Ishikawa (cell line): ENCODE measurements around the gene B4GALNT3.

Experiments used
- CEBPB ChIP-seq: IDR thresholded peaks from 2 replicates; pipeline ENCODE4 v1.6.1; 2012
- CREB1 ChIP-seq: IDR thresholded peaks from 2 replicates; pipeline ENCODE4 v1.6.1; 2012; ENCODE audit warnings: low read depth
- EGR1 ChIP-seq: IDR thresholded peaks from 2 replicates; pipeline ENCODE4 v1.6.1; 2012
- EP300 ChIP-seq: IDR thresholded peaks from 2 replicates; pipeline ENCODE4 v1.6.1; 2012; ENCODE audit warnings: borderline replicate concordance
- FOXM1 ChIP-seq: IDR thresholded peaks from 2 replicates; pipeline ENCODE4 v1.6.1; 2012; ENCODE audit warnings: low read depth, borderline replicate concordance
- NFIC ChIP-seq: IDR thresholded peaks from 2 replicates; pipeline ENCODE4 v1.6.1; 2012
- RAD21 ChIP-seq: IDR thresholded peaks from 2 replicates; pipeline ENCODE4 v1.6.1; 2012; ENCODE audit warnings: low read depth
- TAF1 ChIP-seq: IDR thresholded peaks from 2 replicates; pipeline ENCODE4 v1.6.1; 2012; ENCODE audit warnings: low read depth, mild to moderate bottlenecking
- TCF12 ChIP-seq: IDR thresholded peaks from 2 replicates; pipeline ENCODE4 v1.6.1; 2012; ENCODE audit warnings: low read depth
- TEAD4 ChIP-seq: IDR thresholded peaks from 2 replicates; pipeline ENCODE4 v1.6.1; 2012
- YY1 ChIP-seq: IDR thresholded peaks from 2 replicates; pipeline ENCODE4 v1.6.1; 2012; ENCODE audit warnings: low read depth
- ZBTB7A ChIP-seq: IDR thresholded peaks from 2 replicates; pipeline ENCODE4 v1.6.1; 2012; ENCODE audit warnings: low read depth
- TF ChIP-seq, protein P1 (sequence below): IDR thresholded peaks from 2 replicates; pipeline ENCODE4 v1.6.1; 2012
- TF ChIP-seq, protein P2 (sequence below): IDR thresholded peaks from 2 replicates; pipeline ENCODE4 v1.6.1; 2012
- TF ChIP-seq, protein P3 (sequence below): IDR thresholded peaks from 2 replicates; pipeline ENCODE4 v1.6.1; 2012; ENCODE audit warnings: low read depth, mild to moderate bottlenecking

The B4GALNT3 gene

DNA sequence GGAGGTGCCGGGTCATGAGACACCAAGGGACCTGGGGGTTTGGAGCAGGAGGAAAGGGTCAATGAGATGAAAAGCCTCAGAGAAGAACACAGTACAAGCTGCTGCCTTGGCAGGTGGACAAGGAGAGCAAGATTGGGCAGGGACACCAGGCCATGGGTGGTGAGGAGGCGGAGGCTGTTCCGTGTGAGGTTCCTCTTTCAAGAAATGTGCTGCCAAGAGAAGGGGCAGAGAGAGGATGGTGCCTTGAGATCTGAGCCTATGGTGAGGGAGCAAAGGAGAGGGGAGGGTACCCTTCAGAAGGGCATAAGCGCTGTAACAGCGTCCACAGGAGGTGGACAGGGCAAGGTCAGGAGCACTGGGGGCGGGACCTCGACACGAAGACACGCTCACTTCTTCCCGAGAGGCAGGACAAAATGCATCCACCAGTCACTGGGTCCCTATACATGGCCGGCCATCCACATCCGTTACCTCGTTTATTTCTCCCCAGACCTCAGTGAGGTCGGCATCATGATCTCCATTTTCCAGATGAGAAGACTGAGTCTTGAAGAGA lies 100.2 kb downstream of the B4GALNT3 start:
- TF ChIP-seq, protein P1, sequence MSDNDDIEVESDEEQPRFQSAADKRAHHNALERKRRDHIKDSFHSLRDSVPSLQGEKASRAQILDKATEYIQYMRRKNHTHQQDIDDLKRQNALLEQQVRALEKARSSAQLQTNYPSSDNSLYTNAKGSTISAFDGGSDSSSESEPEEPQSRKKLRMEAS, result no peak
- TF ChIP-seq, protein P2, sequence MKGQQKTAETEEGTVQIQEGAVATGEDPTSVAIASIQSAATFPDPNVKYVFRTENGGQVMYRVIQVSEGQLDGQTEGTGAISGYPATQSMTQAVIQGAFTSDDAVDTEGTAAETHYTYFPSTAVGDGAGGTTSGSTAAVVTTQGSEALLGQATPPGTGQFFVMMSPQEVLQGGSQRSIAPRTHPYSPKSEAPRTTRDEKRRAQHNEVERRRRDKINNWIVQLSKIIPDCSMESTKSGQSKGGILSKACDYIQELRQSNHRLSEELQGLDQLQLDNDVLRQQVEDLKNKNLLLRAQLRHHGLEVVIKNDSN, result no peak
- no peak for TF ChIP-seq ZBTB7A
- no peak for TF ChIP-seq YY1
- TF ChIP-seq CREB1, result no peak
- TF ChIP-seq RAD21, result no peak
- TF ChIP-seq, protein P3, sequence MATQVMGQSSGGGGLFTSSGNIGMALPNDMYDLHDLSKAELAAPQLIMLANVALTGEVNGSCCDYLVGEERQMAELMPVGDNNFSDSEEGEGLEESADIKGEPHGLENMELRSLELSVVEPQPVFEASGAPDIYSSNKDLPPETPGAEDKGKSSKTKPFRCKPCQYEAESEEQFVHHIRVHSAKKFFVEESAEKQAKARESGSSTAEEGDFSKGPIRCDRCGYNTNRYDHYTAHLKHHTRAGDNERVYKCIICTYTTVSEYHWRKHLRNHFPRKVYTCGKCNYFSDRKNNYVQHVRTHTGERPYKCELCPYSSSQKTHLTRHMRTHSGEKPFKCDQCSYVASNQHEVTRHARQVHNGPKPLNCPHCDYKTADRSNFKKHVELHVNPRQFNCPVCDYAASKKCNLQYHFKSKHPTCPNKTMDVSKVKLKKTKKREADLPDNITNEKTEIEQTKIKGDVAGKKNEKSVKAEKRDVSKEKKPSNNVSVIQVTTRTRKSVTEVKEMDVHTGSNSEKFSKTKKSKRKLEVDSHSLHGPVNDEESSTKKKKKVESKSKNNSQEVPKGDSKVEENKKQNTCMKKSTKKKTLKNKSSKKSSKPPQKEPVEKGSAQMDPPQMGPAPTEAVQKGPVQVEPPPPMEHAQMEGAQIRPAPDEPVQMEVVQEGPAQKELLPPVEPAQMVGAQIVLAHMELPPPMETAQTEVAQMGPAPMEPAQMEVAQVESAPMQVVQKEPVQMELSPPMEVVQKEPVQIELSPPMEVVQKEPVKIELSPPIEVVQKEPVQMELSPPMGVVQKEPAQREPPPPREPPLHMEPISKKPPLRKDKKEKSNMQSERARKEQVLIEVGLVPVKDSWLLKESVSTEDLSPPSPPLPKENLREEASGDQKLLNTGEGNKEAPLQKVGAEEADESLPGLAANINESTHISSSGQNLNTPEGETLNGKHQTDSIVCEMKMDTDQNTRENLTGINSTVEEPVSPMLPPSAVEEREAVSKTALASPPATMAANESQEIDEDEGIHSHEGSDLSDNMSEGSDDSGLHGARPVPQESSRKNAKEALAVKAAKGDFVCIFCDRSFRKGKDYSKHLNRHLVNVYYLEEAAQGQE, result no peak
- no peak for TF ChIP-seq EP300
- no peak for TF ChIP-seq TAF1
- TF ChIP-seq EGR1, result no peak
- TF ChIP-seq CEBPB, result no peak
- no peak for TF ChIP-seq FOXM1
- TF ChIP-seq TCF12, result no peak
- TF ChIP-seq NFIC, result no peak
- TF ChIP-seq TEAD4, result no peak

DNA sequence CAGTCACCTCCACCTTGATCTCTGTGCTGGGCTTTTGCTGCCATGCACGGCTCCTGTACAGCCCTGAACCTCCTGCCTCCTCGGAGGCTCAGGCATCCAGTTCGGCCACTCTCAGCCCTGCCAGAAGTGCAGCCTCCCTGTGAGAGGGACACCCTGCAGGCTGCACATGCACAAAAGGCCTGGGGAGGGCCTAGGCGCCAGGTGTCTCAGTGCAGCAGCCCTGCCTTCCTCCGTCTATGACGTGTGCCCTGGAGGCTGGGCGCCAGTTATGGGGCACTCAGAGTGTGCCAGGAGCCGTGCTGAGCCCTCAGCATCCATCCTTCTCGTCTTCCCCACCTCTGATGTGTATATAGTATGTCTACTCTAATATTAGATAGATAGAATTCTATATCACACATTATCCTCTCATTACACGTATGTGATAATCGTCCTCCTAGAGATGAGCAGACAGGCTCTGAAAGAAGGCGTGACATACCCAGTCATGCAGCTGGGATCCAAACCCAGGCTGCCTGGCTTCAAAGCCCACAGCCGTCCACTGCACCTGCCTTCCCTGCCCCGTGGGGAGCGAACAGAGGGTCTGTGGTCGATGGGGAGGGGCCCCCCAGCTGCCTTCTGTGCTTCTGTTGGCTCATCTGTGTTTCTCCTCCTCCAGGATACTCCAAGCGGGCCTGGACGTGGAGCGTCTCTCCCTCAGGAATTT lies 101.1 kb downstream of the B4GALNT3 start:
- no peak for TF ChIP-seq TCF12
- no peak for TF ChIP-seq EGR1
- TF ChIP-seq FOXM1, result no peak
- TF ChIP-seq CEBPB, result no peak
- TF ChIP-seq EP300, result no peak
- TF ChIP-seq, protein P3, result no peak
- TF ChIP-seq ZBTB7A, result no peak
- TF ChIP-seq NFIC, result no peak
- TF ChIP-seq CREB1, result no peak
- TF ChIP-seq RAD21, result no peak
- no peak for TF ChIP-seq TAF1
- TF ChIP-seq, protein P1, result no peak
- TF ChIP-seq, protein P2, result no peak
- no peak for TF ChIP-seq TEAD4
- no peak for TF ChIP-seq YY1

DNA sequence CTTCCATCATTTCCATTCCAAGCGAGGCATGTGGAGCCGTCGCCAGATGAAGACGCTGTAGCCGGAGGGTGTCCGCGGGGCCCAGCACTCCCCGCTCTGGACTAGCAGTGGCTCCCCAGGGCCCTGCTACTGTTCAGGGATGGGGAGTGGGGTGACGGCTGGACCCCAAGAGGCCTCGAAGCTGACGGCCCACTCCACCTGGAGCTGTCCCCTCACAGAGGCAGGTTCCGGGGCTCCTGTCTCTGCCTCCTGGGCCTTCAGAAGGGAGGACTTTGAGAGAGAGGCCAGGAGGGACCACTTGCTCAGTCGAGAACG lies 101.6 kb downstream of the B4GALNT3 start:
- TF ChIP-seq YY1 (no peak), ZBTB7A (no peak), CREB1 (no peak), CEBPB (no peak), TEAD4 (no peak), EP300 (no peak), TAF1 (no peak), TCF12 (no peak), RAD21 (no peak), EGR1 (no peak)
- TF ChIP-seq, protein P3, result no peak
- TF ChIP-seq, protein P2, result no peak
- TF ChIP-seq, protein P1, result no peak
